NCI-H1436 (cell line): ENCODE results near the gene RABL2A.
"Not testable (repeated sequence)": the region's sequence is repeated elsewhere in the genome, so short reads cannot be mapped to it uniquely, and the experiment has no call there.

ENCODE experiments used
- DNase-seq: peaks from one replicate; lab custom pipeline; 2025; lab: John Stamatoyannopoulos, UW

Gene RABL2A

DNA sequence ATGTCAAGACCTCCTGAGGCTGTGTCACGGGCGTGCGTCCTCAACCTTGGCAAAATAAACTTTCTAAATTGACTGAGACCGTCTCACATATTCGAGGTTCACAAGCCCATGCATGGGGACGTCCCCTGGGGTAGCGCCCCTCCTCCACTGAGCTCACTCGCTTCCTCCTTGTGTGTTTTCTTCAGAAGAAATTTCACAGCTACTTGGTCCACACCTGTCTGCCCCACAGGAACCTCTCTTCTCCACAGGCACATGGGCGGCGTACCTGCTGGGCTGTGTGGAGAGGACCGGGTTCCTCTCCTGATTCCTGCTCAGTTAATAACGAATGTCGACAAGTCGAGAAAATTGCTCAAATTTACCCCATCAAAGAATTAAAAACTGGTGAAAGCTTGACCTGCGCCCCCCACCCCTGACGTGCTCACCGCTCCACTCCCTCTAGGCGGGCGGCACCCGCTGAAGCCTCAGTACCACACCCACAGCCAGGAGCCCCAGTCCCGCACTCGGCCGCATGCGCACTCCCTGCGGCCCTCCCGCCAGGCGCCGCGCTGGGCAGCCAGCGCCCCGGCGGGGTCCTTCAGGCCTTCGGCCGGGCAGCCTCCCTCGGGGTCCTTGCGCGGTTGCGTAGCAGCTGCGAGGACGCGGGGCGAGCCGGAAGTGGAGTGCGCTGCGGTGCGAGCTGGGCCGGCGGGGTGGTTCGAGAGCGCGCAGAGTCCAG is at the start of gene RABL2A:
Gene RABL2A (plus strand): TSS at position 651 of the 715 bp plus-strand sequence. CDS start 1,341 bp downstream, outside the sequence.
- not testable (repeated sequence) for DNase-seq

DNA sequence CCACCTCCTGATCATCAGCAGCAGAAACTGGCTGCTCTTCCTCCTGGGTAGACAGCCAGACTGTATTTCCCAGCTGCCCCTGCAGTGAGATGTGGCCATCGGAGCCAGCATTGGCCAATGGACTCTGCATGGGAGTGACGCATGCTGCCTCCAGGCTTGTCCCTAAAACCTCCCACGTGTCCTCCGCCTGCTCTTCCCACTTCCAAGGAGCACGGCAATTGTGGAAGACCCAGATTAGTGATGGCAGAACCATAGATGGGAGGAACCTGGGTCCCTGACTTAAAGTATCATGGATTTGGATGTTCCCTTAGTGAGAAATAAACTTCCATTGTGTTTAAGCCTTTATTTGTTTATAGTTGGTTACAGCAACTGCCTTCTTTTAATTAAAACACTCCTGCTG is 48.6 kb upstream of the RABL2A start:
- DNase-seq: not testable (repeated sequence)

DNA sequence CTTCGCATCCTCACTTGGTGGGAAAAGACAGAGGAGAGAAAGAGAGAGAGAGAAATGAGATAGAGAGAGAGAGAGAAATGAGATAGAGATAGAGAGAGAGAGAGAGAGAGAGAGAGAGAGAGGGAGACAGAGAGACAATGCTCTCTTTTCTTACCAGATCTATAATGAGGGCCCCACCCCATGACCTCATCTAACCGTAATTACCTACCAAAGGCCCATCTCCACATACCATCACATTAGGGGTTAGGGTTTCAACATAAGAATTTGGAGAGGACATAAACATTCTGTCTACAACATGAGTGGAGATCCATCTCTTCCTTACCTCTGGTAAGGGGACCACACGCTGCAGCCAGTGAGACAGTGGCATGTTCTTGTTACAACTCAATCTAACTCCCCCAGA is 44.6 kb upstream of the RABL2A start:
- DNase-seq: not testable (repeated sequence)

DNA sequence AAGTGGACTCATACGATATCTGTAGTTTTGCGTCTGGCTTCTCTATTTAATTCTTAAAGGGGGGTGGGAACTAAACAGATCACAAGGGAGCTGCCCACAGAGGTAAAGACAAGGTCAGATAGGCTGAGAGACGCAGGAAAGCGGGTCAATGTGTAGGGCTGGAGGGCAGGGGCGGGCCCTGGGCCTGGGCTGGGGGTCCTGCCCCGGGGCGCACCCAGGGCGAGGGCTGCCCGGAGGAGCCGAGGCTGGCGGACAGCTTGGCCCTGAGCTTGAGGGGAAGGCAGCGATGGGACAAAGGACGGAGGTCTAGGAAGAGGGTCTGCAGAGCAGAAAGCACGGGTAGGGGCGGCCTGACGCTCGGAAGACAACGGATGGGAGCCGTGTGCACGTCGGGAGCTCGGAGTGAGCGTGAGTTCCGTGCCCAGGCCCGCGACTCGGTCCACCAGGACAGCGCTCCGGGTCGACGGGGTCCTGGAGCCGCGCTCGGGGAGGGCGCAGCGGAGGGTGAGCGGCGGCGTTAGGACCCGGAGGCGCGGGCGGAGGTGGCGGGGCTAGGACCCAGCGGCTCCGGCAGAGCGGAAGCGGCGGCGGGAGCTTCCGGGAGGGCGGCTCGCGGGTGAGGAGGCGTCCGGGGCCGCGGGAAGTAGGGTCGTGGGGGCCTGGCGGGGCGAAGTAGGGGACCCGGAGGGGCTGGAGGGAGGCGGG is 43.4 kb upstream of the RABL2A start:
- not testable (repeated sequence) for DNase-seq

DNA sequence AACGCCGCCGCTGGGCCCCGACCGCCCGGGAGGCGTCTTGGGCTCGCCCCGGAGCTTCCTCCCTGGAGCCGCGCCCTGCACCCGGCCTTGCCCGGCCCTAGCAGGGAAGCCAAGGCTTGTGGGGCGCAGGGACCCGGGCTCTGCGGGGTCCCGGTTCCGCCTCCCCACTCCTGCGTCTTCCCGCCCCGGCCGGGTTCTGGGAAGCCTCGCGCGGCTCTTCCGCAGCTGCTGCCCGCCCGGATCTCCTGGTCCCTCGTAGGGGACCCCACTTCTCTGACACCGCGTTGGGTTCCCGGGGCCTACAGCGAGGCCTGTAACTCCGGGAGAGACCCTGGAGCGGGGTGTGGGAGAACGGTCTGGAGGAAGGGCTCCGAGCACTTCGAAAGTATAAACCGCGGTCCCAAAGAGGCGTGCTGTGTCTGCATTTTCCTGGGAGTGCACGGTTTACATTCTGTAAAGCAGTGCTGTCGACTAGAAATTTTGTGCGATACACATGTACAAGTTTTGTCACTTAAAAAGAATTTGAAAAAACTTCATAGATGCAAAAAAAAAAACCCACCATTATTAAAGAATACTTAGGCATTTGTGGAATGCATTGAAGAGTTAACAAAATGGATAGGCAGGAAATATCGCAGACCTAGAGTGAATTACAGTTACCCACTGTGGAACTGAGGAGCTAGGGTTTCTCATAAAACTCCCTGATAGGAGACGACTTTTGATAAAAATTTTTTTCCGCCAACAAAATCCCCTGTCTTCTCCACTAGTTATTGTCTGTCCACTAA is 42.6 kb upstream of the RABL2A start:
- DNase-seq: not testable (repeated sequence)

DNA sequence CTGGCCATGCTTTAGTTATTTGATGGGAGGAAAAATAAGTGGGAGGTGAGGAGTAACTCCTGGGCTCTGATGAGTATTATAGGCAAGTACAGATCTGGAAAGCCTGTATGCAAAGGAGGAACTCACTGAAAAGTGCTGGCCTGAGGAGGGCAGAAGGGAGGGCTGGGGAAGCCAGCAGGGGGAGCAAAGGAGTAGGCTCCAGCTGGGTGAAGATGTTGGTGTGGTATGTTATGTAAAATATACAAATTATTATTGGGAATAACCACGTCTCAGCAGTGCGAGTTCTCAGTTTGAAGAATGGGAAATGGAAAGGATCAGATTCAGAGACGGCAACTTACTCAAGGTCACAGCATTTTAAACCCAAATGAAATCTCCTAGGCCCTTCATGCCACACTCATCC is 39.9 kb upstream of the RABL2A start:
- not testable (repeated sequence) for DNase-seq

DNA sequence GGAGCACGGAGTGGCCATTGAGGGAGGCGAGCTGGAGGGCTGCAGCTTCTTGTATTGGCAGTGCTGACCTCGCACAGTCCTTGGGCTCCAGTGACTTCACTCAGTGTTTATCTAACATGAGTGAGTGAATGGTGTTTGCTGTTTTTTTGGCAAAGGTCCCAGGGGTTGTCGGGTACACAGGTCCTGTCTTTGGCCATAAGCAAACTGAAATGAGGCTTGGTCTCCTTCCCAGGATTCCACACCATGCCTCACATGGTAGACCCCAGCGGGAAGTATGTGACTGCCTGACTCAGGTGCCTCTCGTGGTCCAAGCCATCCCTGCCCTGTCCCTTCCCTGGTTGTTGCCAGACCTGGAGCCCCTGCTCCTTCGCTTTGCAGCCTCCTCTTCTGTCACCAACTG is 37.5 kb upstream of the RABL2A start:
- DNase-seq: not testable (repeated sequence)

DNA sequence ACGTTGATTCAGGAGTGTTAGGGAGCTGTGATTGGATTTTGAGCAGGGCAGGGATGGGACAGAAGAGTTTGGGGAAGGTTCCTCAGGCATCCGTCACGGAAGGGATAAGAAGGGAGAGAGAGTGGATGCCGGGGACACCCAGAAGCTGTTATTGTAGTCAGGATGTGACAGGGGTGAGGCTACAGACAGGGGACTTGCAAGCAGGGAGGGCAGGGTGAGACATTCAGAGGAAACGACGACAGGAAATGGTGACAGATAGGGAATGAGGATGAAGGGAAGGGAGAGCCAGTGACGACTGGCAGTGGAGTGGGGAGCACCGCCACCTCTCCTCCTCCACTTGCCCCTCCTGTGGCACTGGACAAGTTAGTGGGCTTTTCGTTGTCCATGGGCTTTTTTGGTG is 35.1 kb upstream of the RABL2A start:
- DNase-seq: not testable (repeated sequence)

DNA sequence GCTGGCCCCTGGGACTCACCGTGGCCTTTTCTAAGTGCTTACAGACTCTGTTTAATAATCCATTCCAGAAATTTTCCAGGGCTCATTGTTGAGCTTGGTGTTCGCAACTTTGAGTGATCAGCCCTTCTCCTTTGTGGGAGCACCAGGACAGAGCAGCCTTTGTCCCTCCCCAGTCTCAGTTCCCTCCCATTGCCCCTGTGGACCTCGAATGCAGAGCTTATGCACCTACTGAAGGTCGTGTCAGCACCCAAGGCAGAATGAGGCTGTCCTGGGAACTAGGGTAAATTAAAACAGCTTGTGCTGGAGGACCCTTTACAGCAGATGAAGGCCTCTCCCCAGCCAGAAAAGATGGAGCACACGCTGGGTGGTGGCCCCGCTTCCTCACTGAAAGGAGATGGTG is 33.8 kb upstream of the RABL2A start:
- not testable (repeated sequence) for DNase-seq

DNA sequence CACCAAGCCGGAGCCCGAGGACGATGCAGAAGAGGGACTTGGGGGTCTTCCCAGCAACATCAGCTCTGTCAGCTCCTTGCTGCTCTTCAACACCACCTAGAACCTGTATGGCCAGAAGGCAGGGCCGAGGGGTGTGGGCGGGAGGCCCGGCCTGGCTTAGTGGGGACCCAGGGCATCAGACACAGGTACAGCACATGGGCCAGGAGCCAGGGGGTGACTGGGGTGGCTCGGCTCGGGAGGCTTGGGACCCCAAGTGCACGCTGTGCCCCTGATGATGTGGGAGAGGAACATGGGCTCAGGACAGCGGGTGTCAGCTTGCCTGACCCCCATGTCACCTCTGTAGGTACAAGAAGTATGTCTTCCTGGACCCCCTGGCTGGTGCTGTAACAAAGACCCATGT is 31.3 kb upstream of the RABL2A start:
- DNase-seq: not testable (repeated sequence)

DNA sequence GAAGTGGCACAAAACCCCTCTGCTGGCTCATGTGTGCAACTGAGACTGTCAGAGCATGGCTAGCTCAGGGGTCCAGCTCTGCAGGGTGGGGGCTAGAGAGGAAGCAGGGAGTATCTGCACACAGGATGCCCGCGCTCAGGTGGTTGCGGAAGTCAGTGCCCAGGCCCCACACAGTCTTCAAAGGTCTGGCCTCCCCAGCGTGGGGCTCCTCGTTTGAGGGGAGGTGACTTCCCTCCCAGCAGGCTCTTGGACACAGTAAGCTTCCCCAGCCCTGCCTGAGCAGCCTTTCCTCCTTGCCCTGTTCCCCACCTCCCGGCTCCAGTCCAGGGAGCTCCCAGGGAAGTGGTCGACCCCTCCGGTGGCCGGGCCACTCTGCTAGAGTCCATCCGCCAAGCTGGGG is 29.9 kb upstream of the RABL2A start:
- not testable (repeated sequence) for DNase-seq

DNA sequence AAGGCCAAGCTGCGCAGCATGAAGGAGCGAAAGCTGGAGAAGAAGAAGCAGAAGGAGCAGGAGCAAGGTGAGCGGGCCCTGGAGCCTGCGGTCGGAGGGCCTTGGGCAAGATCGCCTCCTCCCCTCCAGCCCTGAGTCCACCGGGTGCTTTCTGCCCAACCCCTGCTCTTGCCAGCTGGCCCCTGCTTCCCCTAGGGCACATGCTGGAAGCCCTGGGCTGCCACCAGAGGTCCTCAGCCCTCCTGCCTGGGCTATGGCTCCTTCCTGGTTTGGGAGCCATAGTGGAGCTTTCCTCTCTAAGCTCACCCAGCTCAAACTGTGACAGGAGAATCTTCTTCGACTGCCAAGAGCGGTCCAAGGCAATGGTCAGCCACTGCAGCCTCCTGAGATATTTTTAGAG is 29.5 kb upstream of the RABL2A start:
- DNase-seq: not testable (repeated sequence)

DNA sequence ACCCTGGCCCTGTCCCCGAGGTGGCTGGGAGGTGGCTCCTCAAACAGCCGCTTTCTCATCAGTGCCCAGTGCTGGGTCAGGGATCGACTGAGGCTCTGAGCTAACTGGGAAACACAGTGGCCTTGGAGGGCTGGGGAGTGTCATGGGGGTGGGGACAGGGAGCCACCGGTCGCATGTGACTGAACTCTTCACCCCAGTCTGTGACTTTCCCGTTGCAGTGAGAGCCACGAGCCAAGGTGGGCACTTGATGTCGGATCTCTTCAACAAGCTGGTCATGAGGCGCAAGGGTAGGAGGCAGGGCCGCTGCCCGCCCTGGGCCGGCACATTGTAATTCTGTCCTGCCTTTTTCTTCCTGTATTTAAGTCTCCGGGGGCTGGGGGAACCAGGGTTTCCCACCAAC is 28.9 kb upstream of the RABL2A start:
- not testable (repeated sequence) for DNase-seq

DNA sequence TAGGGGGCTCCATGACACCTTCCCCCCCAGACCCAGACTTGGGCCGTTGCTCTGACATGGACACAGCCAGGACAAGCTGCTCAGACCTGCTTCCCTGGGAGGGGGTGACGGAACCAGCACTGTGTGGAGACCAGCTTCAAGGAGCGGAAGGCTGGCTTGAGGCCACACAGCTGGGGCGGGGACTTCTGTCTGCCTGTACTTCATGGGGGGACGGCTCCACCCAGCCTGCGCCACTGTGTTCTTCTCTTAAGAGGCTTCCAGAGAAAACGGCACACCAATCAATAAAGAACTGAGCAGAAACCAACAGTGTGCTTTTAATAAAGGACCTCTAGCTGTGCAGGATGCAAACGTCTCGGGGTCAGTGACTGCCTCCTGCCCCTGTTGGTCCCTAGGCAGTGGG is 28.3 kb upstream of the RABL2A start:
- not testable (repeated sequence) for DNase-seq

DNA sequence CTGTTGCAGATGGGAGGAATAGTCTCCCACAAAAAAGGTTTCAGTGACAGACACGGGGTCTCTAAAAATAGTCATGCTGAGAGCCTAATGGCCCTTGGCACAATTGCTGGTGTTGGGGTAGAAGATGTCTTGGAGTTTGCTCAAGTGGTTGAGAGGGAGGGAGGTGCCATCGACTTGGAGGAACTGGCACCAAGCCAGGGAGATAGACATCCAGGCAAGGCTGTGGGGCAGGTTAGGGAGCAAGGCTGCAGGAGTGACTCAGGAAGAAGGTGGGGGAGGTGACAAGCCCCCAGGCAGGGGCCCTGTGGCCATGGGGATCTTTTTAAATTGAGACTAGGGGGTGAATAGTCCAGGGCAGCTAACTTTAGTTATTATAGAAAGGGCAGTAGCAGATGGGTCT is 27.9 kb upstream of the RABL2A start:
- not testable (repeated sequence) for DNase-seq

DNA sequence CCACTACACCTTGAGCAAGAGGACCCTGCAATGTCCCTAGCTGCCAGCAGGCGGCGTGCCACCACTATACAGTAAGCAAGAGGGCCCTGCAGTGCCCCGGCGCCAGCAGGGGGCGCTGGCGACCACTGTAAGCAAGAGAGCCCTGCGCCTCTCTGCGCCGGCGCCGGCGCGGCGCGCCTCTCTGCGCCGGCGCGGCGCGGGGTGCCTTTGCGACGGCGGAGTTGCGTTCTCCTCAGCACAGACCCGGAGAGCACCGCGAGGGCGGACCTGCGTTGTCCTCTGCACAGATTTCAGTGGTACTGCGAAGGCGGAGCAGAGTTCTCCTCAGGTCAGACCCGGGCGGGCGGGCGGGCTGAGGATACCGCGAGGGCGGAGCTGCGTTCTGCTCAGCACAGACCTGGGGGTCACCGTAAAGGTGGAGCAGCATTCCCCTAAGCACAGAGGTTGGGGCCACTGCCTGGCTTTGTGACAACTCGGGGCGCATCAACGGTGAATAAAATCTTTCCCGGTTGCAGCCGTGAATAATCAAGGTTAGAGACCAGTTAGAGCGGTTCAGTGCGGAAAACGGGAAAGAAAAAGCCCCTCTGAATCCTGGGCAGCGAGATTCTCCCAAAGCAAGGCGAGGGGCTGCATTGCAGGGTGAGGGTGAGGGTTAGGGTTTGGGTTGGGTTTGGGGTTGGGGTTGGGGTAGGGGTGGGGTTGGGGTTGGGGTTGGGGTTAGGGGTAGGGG is 24.9 kb upstream of the RABL2A start:
- not testable (repeated sequence) for DNase-seq

DNA sequence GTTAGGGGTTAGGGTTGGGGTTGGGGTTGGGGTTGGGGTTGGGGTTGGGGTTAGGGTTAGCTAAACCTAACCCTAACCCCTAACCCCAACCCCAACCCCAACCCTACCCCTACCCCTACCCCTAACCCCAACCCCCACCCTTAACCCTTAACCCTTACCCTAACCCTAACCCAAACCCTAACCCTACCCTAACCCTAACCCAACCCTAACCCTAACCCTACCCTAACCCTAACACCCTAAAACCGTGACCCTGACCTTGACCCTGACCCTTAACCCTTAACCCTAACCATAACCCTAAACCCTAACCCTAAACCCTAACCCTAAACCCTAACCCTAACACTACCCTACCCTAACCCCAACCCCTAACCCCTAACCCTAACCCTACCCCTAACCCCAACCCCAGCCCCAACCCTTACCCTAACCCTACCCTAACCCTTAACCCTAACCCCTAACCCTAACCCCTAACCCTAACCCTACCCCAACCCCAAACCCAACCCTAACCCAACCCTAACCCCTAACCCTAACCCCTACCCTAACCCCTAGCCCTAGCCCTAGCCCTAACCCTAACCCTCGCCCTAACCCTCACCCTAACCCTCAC is 24.1 kb upstream of the RABL2A start:
- DNase-seq: no peak

DNA sequence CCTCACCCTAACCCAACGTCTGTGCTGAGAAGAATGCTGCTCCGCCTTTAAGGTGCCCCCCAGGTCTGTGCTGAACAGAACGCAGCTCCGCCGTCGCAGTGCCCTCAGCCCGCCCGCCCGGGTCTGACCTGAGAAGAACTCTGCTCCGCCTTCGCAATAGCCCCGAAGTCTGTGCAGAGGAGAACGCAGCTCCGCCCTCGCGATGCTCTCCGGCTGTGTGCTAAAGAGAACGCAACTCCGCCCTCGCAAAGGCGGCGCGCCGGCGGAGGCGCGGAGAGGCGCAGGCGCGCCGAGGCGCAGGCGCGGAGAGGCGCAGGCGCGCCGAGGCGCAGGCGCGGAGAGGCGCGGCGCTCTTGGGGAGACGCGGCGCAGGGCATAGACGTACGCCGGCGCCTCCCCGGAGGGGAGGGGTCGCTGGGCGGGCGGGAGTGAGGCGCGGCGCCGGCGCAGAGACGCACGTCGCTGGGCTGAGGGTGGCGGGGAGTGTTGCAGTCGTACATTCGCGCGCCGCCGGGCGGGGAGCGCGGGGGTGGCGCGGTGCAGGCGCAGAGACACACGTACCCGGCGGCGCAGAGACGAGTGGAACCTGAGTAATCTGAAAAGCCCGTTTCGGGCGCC is 23.5 kb upstream of the RABL2A start:
- DNase-seq: not testable (repeated sequence)

DNA sequence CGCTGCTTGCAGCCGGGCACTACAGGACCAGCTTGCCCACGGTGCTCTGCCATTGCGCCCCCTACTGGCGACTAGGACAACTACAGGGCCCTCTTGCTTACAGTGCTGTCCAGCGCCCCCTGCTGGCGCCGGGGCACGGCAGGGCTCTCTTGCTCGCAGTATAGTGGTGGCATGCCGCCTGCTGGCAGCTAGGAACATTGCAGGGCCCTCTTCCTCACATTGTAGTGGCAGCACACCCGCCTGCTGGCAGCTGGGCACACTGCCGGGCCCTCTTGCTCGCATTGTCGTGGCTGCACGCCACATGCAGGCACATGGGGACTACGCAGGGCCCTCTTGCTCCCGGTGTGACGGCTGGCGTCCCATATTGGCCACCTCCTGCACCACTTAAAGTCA is 23.0 kb upstream of the RABL2A start:
- DNase-seq: not testable (repeated sequence)

DNA sequence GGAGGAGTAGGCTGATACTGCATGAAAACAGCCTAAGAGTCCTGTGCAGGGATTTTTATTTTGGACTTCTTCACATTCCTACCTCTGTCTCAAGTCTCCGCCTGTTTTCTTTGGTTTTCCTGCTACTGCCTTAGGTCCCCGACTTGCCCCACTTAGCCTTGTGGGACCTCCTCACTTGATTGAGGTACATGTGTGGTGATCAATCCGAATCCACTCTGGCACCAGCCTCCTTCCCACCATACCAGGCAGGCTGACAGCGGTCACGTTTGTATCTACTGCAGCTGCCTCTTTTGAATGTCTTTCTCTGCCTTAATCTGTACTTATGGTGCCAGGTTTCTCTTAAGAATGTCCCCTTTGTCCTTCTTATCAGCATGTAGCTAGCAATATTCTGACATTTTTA is 22.4 kb upstream of the RABL2A start:
- DNase-seq: not testable (repeated sequence)

DNA sequence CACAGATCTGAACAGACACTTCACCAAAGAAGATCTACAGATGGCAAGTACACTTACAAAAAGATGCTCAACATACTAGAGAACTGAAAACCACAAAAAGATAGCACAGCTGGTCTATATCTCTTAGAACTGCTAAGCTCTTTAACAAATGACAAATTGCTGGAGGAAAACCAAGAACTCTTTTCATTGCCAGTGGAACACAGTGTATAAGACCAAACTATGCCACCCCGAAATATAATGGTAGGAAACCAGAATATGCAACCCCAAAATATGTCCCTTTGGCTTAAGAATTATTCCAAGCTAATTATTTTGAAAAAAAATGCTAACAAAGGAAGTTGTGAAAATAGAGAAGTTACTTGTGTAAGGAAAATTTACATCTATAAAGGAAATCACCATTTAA is 21.0 kb upstream of the RABL2A start:
- DNase-seq: not testable (repeated sequence)
